Psoas muscle (tissue), 8 donors: ENCODE data around the gene CNTNAP2. TPM values are rescaled to one million over a fixed set of nuclear protein-coding genes. Genes with fewer than 3 reads are reported as not detected.
"Not testable (repeated sequence)": the region's sequence is repeated elsewhere in the genome, so short reads cannot be mapped to it uniquely, and the experiment has no call there.

Source experiments
- ATAC-seq, 4 donors: fragments of 200-7000 bp; cut with Tn5 transposase; one replicate each; pipeline ENCODE4 v1.9.1; 2020; ENCODE audit warnings: moderate library complexity in 3 of 4, mild to moderate bottlenecking in 2 of 4
- DNase-seq, 2 donors: peaks; one replicate each; pipeline ENCODE4 v3.0.0-alpha.2; 2020
- H3K27ac ChIP-seq: fragments of 200-600 bp; one replicate; pipeline ENCODE4 v1.8.0; 2022
- H3K27me3 ChIP-seq, 3 donors: fragments of 200-600 bp in 1 of 3; one replicate each; pipeline versions ENCODE4 v1.6.1 to v1.8.0; 2013 to 2022; ENCODE audit warnings: low read length in 2 of 3, mild to moderate bottlenecking in 2 of 3, moderate library complexity in 1 of 3; ENCODE audit not compliant: insufficient read depth in 3 of 3
- H3K36me3 ChIP-seq, 2 donors: fragments of 200-600 bp in 1 of 2; one replicate each; pipeline versions ENCODE4 v1.6.1 to v1.8.0; 2013 to 2022; ENCODE audit warnings: low read depth in 1 of 2, mild to moderate bottlenecking in 1 of 2, moderate library complexity in 1 of 2; ENCODE audit not compliant: insufficient read depth in 1 of 2
- H3K4me1 ChIP-seq: fragments of 200-600 bp; one replicate; pipeline ENCODE4 v1.8.0; 2022
- H3K4me3 ChIP-seq: fragments of 200-600 bp; one replicate; pipeline ENCODE4 v1.8.0; 2022; ENCODE audit warnings: mild to moderate bottlenecking
- H3K9me3 ChIP-seq: fragments of 200-600 bp; one replicate; pipeline ENCODE4 v1.8.0; 2022
- CTCF ChIP-seq: fragments of 200-600 bp; IDR thresholded peaks from one replicate; pipeline ENCODE4 v1.8.0; 2022; ENCODE audit warnings: antibody characterized with exemption
- WGBS, 3 donors: extraction: QIAGEN DNeasy Blood & Tissue Kit; methylation state at CpG; one replicate each; pipeline versions ENCODE4 v1.1.6 to v1.1.7; 2013; 5-methylcytosine and 5-hydroxymethylcytosine counted together
- intact Hi-C, 2 donors: fragments of 100-400 bp; cut with DNase I; formaldehyde crosslinking; loops; one replicate each; pipeline versions ENCODE4 v1.11.0 to v1.14.2; 2022
- polyA plus RNA-seq, 3 donors: library from polyadenylated mRNA; stranded (reverse); fragments of 200-250 nt; gene quantifications; one replicate each; pipeline ENCODE4 v1.2.3, GENCODE V29; 2013
- total RNA-seq, 4 donors: library from RNA; stranded (reverse); fragmentation: NEBNext Ultra II Directional in 2 of 4; extraction: Animal tissue kit (Norgen Biotek cat#: 25700) in 2 of 4; gene quantifications; one replicate each; pipeline versions ENCODE4 v1.2.1 to v1.2.4, GENCODE V29; 2021 to 2023
- donor health status: healthy with polysubstance abuse.
- donor health status: DM: no; HTN: no; CAD: no; lungs with moderate emphysema.
- donor health status: Bipolar disorder and iron deficiency.
- donor health status: healthy.
- donor health status: DM: yes; HTN: yes; CAD: no.
- donor health status: DM: no; HTN: no; CAD: no.
- donor health status: DM: no; HTN: no; CAD: no.
- donor health status: DM: yes; HTN: yes; CAD: no.

CNTNAP2 gene
- total and polyA plus RNA-seq, 7 donors, result 0.01 to 0.13 TPM; not detected in 5

- DNase-seq, result no peak
- H3K4me3 ChIP-seq, result no peak overlapping the region
- 39 to 46% (median 39%) methylated on average over 4 of the region's 4 CpGs for WGBS, 3 donors
- H3K27me3 ChIP-seq, result no peaks in the 10 kb centered on the region
- H3K4me1 ChIP-seq, result no peaks in the 10 kb centered on the region
- intact Hi-C loops, result no loop called here
- no peak for ATAC-seq
- H3K9me3 ChIP-seq, result no peaks in the 10 kb centered on the region
- no peak overlapping the region for H3K27ac ChIP-seq
- no peaks in the 10 kb centered on the region for H3K36me3 ChIP-seq
- no peak for TF ChIP-seq CTCF
Observed at GRCh38 chr7:148058092-148058491, 1941.5 kb downstream of the CNTNAP2 start.

- no peak for TF ChIP-seq CTCF
- no peak for ATAC-seq
- H3K4me1 ChIP-seq, result no peaks in the 10 kb centered on the region
- H3K27ac ChIP-seq, result no peak overlapping the region
- no peaks in the 10 kb centered on the region for H3K9me3 ChIP-seq
- no peaks in the 10 kb centered on the region for H3K36me3 ChIP-seq
- 78% methylated on average over 6 of the region's 6 CpGs for WGBS, 3 donors
- intact Hi-C loops, result no loop called here
- H3K27me3 ChIP-seq, result no peaks in the 10 kb centered on the region
- no peak overlapping the region for H3K4me3 ChIP-seq
- no peak for DNase-seq
Observed at GRCh38 chr7:148058753-148059152, 1942.2 kb downstream of the CNTNAP2 start.

DNA sequence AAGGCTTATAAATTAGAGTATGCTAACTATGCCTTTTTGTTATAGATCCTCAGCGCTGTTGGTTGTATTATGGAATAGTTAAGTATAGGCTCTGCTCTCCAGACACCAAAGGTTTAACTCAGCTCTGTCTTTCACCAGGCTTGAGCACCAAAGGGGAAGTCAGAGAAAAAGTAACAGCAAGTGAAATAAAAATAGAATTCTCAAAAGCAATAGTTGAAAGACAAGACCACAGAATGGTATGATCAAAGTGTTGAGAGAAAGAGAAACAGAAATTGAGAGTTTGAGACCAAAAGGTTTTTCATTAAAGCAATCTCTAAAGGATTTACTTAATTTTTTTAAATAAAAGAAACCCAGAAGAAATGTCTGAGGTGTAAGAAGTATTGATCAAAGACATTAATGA is 1944.1 kb downstream of the CNTNAP2 start:
- intact Hi-C loops, result no loop called here
- Histone ChIP-seq H3K36me3 (no peaks in the 10 kb centered on the region), H3K27ac (no peak overlapping the region), H3K4me1 (no peaks in the 10 kb centered on the region), H3K4me3 (no peak overlapping the region), H3K27me3 (no peaks in the 10 kb centered on the region), H3K9me3 (no peaks in the 10 kb centered on the region)
- ATAC-seq, result no peak
- no peak for DNase-seq
- 81 to 88% (median 88%) methylated on average over 1 of the region's 1 CpG for WGBS, 3 donors
- no peak for TF ChIP-seq CTCF

DNA sequence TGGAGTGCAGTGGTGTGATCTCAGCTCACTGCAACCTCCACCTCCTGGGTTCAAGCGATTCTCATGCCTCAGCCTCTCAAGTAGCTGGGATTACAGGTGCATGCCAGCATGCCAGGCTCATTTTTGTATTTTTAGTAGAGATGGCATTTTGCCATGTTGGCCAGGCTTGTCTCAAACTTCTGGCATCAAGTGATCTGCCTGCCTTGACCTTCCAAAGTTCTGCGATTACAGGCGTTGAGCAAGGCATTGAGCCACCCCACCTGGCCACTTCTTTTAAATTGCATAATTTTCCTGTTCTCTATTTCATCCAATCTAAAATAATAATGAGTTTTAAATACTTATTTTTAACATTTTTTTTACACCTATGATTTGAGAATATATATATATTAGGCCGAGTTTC is 1961.5 kb downstream of the CNTNAP2 start:
- H3K27me3 ChIP-seq, H3K36me3 ChIP-seq, DNase-seq, H3K4me1 ChIP-seq, ATAC-seq, H3K27ac ChIP-seq, H3K9me3 ChIP-seq, intact Hi-C loops, H3K4me3 ChIP-seq: not testable (repeated sequence)
- 34 to 56% (median 51%) methylated on average over 4 of the region's 4 CpGs for WGBS, 3 donors

- 79 to 90% (median 88%) methylated on average over 2 of the region's 2 CpGs for WGBS, 3 donors
- Histone ChIP-seq H3K9me3 (no peaks in the 10 kb centered on the region), H3K27ac (no peak overlapping the region), H3K27me3 (no peaks in the 10 kb centered on the region), H3K4me3 (no peak overlapping the region), H3K36me3 (no peaks in the 10 kb centered on the region), H3K4me1 (no peaks in the 10 kb centered on the region)
- ATAC-seq (no peak), DNase-seq (no peak)
- intact Hi-C loops, result no loop called here
- TF ChIP-seq CTCF, result no peak
Observed at GRCh38 chr7:148079206-148080080, 1962.8 kb downstream of the CNTNAP2 start.
